ENCODE data around the gene SDC3. TPM values are rescaled to one million over a fixed set of nuclear protein-coding genes. Genes with fewer than 3 reads are reported as not detected.

The SDC3 gene
- total and polyA plus RNA-seq, 2 of the 8 experiments (the other 6 are each of a cell fraction or from before 2014, with no cell fraction given), result 7.0 to 27.0 TPM

GRCh38 chr1:30879126-30879786 is 29.3 kb downstream of the SDC3 start:
- Histone ChIP-seq H3K4ac (replicated peaks; ENCODE audit: insufficient read length, low read depth, low read length) (no peak overlapping the region), H3K79me1 (ENCODE audit: low read depth, low read length) (peaks cover 10% of the 10 kb centered on the region), H3K4me3 (ENCODE audit: extremely low read depth in 1 of 4, insufficient read depth in 2 of 4, low read depth in 3 of 4, low read length in 4 of 4) (no peak overlapping the region), H4K20me1 (replicated peaks in 1 of 2; ENCODE audit: control insufficient read depth in 1 of 2, insufficient read depth in 2 of 2, low read length in 2 of 2) (peaks cover 9 to 14% of the 10 kb centered on the region in 2 experiments), H3K9me3 (ENCODE audit: insufficient read depth in 2 of 2, low read depth in 1 of 2, low read length in 1 of 2) (peaks cover 0 to 2% of the 10 kb centered on the region in 2 experiments; a peak in 3 of 4 replicates), H4K5ac (ENCODE audit: insufficient read length, low read depth, low read length) (no peak overlapping the region), H2BK12ac (ENCODE audit: low read depth, low read length) (no peak overlapping the region), H3K23me2 (ENCODE audit: low read depth, low read length) (no peaks in the 10 kb centered on the region), H3K56ac (replicated peaks; ENCODE audit: insufficient read length, low read depth, low read length) (no peak overlapping the region), H3K79me2 (ENCODE audit: control insufficient read depth in 1 of 2, insufficient read depth in 2 of 2, low read length in 2 of 2) (no peaks in the 10 kb centered on the region; a peak in 1 of 4 replicates), H2AFZ (ENCODE audit: low read length) (no peak overlapping the region), H4K8ac (ENCODE audit: extremely low read depth, insufficient read depth, low read length) (no peak overlapping the region), H3K9ac (replicated peaks in 1 of 4; ENCODE audit: extremely low read depth in 1 of 4, low read depth in 3 of 4, low read length in 3 of 4) (no peak overlapping the region), H2BK5ac (ENCODE audit: low read depth, low read length) (no peak overlapping the region), H3K36me3 (ENCODE audit: control insufficient read depth in 2 of 4, insufficient read depth in 4 of 4, low read length in 3 of 4) (peaks cover 0 to 6% (median 0%) of the 10 kb centered on the region in 4 experiments; a peak in 1 of 8 replicates), H2AK5ac (ENCODE audit: low read depth, low read length) (no peak overlapping the region), H3K14ac (ENCODE audit: insufficient read length) (no peak overlapping the region), H4K91ac (replicated peaks; ENCODE audit: insufficient read length, low read length) (no peak overlapping the region), H2BK15ac (ENCODE audit: low read length) (no peak overlapping the region), H3K27ac (ENCODE audit: low read depth, low read length) (no peak overlapping the region), H3K4me2 (ENCODE audit: insufficient read depth in 1 of 2, low read depth in 2 of 2, low read length in 2 of 2) (no peak overlapping the region), H2BK20ac (ENCODE audit: low read length) (no peak overlapping the region), H3K27me3 (replicated peaks in 1 of 4; ENCODE audit: control insufficient read depth in 3 of 4, extremely low read depth in 1 of 4, insufficient read depth in 3 of 4, low read length in 3 of 4) (no peaks in the 10 kb centered on the region), H3K23ac (ENCODE audit: insufficient read length) (no peak overlapping the region), H3K4me1 (replicated peaks in 1 of 4; ENCODE audit: control insufficient read depth in 3 of 4, insufficient read depth in 4 of 4, low read length in 3 of 4) (peaks cover 3 to 19% (median 9%) of the 10 kb centered on the region in 4 experiments), H2BK120ac (replicated peaks; ENCODE audit: low read depth, low read length) (no peak overlapping the region), H3K18ac (ENCODE audit: extremely low read depth, low read length) (no peak overlapping the region)
- no peak for FAIRE-seq
- TF ChIP-seq, protein P1, sequence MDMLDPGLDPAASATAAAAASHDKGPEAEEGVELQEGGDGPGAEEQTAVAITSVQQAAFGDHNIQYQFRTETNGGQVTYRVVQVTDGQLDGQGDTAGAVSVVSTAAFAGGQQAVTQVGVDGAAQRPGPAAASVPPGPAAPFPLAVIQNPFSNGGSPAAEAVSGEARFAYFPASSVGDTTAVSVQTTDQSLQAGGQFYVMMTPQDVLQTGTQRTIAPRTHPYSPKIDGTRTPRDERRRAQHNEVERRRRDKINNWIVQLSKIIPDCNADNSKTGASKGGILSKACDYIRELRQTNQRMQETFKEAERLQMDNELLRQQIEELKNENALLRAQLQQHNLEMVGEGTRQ (IDR thresholded peaks at IDR 0.05; ENCODE audit: low read length), result no peak
- CTCF ChIA-PET (ENCODE audit: partially characterized antibody), result interaction anchor here (0.6 to 2.1 kb wide), 9 partner anchors 12 to 96 kb away, joined by 3 to 12 read pairs (median 4); no protein-coding TSS in a partner anchor
- WGBS, 2 experiments (ENCODE audit: extremely low coverage in 1 of 2, insufficient coverage in 1 of 2, insufficient read length in 1 of 2, insufficient replicate concordance in 2 of 2, low coverage in 1 of 2, low lambda C conversion rate in 2 of 2, missing lambda C conversion rate in 1 of 2), result 73% methylated on average over 4 of the region's 4 CpGs; no CpG with 5 or more reads in 1 of the 2 experiments
- POLR2A ChIA-PET (ENCODE audit: partially characterized antibody), result interaction anchor here (0.7 to 2.0 kb wide), 5 partner anchors 10 to 32 kb away, joined by 3 to 6 read pairs (median 4); no protein-coding TSS in a partner anchor
- no peak for DNase-seq (ENCODE audit: low read depth in 1 of 2, low spot score in 2 of 2)
